ENCODE data around the gene SUFU.
"Not testable (repeated sequence)": the region's sequence is repeated elsewhere in the genome, so short reads cannot be mapped to it uniquely, and the experiment has no call there.

Gene SUFU

DNA sequence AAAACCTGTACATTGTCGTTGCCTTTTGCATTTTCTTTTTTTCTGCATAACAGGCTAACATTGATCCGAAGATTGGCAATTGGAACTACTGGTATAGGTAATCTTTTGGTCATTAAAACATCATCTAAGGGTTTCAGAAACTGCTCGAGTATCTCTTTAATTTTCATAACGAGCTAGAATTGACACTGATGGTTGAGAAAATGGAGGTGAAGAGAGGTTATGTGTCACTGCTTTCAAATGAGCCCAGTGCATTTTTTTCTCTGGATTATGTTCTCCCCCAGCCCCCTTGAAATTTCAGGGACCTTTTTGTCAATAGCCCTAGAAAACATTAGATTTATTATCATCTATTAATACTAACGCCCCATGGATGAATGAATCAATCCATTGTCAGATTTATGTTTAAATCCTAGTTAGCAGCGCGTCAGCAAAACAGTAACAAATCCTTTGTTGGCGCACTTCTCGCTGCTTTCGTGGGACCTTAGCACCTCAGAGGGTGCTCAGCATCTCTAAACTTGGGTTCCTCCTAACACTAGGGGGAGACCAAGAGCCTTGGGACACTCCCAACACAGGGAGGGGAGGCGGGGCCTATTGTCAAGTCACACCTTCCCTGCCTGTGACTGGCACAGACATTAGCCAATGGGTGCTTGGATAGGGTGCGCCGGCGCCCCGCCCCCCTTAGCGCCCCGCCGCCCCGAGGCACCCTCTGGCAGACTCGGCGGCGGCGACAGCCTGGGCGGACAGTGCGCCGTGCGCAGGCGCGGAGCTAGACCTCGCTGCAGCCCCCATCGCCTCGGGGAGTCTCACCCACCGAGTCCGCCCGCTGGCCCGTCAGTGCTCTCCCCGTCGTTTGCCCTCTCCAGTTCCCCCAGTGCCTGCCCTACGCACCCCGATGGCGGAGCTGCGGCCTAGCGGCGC is at the start of gene SUFU:
TSS of gene SUFU (plus strand) at position 709 of the 915 bp plus-strand sequence. CDS start at position 890, 181 bp downstream.
- DNase-seq, result peak; percentile 100

DNA sequence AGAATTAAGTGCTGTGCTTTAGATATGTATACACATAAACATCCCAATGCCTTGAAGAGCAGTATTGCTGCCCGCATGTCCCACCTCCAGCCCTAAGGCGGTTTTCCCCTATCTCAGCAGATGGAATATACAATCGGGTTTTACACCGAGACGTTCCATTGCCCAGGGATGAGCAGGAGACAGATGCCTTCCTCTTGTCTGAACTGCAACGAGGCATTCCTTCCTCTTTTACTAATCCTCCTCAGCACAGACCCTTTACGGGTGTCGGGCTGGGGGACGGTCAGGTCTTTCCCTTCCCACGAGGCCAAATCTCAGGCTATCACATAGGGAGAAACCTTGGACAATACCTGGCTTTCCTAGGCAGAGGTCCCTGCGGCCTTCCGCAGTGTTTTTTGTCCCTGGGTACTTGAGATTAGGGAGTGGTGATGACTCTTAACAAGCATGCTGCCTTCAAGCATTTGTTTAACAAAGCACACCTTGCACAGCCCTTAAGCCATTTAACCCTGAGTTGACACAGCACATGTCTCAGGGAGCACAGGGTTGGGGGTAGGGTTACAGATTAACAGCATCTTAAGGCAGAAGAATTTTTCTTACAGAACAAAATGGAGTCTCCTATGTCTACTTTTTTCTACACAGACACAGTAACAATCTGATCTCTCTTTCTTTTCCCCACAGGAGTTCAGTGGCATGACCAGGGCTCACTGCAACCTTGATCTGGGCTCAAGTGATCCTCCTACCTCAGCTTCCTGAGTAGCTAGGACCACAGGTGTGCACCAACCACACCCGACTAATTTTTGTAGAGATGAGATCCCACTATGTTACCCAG is 48.9 kb upstream of the SUFU start:
- DNase-seq, result not testable (repeated sequence)

DNA sequence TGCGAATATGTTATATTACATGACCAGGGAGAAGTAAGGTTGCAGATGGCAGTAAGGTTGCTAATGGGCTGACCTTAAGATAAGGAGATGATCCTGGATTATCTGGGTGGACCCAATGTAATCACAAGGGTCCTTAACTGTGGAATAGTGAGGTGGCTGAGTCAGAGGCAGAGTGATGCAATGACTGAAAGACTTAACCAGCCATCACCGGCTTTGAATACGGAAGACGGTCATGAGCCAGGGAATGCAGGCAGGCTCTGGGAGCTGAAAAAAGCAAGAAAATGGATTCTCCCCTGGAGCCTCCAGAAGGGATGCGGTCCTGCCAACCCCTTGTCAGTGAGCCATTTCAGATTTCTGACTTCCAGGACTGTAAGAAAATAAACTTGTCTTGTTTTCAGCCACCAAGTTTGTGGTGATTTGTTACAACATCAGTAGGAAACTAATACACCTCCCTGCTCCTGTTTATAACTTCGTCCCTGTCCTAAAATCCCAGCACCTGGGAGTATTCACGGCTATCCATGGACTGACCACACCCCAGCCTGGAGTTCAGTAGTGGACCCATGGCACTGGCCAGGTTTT is 47.8 kb upstream of the SUFU start:
- DNase-seq, result no peak

DNA sequence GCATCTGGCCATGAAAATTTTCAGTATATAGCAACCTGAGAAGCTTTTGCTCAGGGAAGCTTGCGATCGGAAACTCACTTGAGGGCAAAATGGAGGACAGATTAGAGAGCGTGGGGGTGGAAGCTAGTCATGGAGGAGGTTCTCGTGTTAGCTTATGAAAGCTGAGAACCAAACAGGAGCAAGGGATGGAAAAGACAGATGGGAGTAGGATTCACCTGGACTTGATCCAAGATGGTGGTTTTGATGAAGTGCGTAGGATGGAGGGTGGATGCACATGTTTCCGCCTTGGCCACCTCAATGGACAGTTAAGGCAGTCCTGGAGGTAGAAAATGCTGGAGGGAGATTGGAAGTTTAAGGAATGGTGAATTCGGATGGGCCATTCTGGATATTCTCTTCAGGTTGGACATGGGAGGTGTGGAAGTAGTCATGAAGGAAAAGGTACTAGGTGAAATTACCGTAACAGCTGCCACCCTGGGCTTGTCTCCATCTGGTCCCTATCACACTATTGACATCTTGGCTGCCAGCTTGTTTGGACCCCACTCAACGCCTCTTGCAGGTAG is 46.1 kb upstream of the SUFU start:
- no peak for DNase-seq

DNA sequence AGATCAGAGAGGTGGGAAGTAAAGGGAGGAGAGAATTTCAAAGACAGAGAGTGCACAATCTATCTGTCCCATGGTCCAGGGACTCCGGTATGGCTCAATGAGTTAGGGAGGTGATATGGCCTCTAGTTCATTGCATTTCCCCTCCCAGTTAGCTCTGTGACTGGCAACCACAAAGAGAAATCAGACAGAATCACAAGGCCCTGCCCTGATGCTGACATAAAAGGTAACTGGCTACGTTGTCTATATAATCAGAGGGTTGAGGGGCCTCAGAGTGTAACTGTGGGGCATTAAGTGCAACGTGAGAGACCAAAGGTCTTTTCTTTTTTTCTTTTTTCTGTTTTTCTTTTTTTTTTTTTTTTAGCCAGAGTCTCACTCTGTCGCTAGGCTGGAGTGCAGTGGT is 45.1 kb upstream of the SUFU start:
- DNase-seq, result no peak

DNA sequence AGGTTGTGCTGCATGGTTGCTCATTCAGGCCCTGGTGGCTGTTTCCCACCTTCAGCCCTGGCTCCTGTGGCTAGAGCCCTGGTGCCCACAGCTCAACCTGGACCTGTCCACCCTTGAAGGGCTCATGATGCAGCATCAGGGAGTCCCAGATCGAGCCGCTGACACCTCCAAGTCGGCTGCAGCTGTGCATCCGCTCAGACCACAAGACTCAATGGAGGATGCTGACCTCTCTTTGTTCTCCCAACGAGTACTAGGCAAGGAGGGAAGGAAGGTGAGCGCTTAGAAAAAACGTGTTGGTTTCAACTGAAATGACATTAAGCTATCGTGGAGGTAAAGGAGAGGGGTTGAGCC is 43.0 kb upstream of the SUFU start:
- no peak for DNase-seq

DNA sequence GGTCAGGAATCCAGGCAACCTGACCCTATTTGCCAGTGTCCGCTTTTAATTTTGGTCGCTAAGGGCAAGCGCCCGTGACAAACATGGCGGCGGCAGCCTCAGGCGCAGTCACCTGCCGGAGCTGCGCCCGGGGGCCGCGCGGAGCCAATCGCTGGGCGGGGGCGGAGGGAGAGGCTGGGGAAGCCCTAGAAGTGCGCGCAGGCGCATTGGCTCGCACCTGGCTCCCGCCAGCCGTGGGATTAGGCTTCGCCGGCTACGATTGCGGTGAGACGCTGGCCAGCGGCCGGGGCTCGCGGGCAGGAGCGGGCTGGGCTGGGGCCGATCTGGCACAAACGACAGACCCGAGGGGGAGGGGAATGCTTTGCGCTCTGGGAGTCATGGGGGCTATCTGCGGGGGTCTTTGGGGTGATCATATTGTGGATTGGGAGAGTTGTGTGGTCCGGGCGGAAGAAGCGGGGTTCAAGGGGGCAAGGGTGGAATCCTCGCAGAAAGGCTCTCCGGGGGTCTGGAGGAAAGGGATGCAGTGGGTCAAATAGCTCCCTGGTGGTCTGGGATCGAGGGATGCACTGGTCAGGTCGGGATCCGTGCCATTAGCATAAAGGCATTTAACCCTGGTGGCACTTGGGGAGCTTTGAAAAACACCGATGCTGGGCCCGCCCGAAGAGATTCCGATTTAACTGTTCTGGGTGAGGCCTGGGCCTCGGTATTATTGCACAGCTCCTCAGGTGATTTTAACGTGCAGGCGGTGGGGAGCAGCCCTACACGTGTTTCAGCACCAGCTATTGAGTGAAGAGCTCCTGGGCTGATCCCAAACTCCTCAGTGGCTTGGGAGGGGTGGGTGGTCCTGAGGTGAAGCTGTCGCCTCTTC is 42.4 kb upstream of the SUFU start:
- DNase-seq, result peak; percentile 97

DNA sequence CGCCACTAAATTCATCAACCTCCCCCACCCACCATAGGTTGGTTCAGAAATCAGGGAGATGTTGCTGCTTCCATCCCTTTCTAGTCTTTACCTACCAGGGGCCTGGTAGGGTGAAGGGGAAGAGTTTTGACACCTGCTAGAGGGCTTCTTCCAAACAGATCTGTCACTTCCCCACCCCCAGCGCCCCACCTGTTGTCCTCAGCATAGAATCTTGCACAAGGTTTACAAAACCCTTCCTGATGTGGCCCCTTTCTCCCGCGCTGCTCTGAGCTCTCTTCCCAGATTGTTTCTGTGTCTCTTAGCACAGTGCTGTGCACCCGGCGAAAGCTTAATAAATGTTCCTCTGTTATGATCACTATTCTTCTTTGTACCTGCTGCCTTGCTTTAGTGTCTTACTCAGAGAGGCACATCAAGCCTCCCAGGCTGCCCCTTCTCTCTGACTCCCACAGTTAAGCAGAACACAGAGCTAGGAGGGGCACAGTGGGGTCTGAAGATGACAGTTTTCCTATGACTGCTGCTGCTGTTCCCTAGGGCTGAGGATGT is 41.2 kb upstream of the SUFU start:
- DNase-seq, result no peak

DNA sequence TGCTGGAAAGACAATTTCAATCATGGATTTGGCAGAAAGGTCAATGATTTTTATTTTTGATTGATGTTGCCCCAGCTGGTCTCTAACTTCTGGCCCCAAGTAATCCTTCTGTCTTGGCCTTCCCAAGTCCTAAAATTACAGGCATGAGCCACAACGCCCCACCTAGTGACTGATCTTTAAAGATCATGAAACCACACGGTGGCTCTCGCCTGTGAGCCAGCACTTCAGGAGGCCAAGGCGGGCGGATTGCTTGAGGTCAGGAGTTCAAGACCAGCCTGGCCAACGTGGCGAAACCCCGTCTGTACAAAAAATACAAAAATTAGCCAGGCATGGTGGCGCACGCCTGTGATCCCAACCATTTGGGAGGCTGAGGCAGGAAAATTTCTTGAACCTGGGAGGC is 39.8 kb upstream of the SUFU start:
- DNase-seq, result no peak

DNA sequence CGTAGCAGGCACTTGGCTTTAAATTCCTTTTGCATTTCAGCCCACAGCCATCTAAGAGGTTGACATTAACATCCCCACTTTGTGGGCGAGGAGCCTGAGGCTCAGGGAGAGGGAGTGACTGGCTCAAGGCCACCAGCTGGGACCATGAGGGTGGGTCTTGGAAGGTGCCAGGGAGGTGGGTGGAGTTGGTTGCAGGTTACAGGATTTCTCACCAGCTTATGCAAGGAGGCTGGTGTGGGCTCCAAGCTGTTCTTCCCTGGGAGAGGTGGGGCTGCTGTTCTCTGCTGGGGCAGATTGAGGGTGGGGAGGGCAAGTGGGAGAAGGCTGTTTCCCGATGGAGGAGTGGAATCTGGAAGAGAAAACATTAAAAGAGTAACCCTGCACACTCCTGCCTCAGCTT is 38.3 kb upstream of the SUFU start:
- DNase-seq, result no peak

DNA sequence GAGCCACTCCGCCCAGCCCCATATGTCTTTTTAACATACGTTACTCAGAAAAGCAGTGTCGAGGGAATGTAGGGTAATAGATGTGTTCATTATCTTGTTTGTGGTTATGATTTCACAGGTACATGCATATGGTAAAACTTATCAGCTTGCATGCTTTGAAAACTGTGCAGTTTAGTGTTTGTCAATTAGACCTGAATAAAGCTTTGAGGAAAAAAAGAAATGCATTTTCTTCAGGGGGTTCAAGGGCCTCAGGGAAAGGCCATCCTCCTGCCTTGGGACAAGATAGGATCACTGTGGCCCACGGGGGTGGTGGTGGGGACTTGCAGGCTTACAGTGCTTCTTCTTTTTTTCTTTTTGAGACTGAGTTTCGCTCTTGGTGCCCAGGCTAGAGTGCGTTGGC is 36.5 kb upstream of the SUFU start:
- no peak for DNase-seq

DNA sequence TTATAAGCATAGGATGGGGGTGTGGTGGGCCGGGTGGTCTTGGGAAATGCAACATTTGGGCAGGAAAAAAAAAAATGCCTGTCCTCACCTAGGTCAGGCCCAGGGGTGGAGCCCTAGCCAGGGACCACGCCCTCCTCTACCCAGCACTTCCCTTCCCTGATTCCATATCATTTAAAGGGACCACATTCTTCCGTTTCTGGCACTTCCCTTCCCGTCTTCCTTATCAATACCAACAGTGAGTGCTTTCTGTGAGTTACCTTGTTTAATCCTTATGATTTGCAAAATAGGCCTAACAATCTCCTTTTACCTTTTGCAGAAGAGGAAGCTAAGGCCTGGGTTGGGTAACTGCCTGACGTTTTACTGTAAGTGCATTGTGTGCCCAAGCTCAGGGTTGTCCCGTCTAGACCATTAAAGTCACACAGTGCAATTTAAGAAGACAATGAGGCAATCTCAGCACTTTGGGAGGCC is 35.8 kb upstream of the SUFU start:
- peak; percentile 67 for DNase-seq

DNA sequence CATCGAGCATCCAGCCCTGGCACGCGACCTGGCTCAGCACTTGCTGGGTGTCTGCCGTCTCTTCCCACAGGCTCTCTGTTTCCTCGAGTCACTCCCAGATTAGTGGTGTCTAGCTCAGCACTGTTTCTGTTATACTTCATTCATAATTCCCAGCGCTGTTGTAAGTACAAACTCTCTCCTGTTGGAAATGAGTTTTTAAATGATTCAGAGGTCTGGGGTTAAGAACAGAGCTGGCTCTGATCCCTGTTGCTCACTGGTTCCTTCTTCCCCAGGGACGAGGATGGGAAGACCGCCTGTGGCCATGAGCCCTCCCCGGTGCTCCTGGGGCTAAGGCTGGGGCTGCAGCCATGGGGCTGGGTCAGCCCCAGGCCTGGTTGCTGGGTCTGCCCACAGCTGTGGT is 35.1 kb upstream of the SUFU start:
- DNase-seq, result no peak

DNA sequence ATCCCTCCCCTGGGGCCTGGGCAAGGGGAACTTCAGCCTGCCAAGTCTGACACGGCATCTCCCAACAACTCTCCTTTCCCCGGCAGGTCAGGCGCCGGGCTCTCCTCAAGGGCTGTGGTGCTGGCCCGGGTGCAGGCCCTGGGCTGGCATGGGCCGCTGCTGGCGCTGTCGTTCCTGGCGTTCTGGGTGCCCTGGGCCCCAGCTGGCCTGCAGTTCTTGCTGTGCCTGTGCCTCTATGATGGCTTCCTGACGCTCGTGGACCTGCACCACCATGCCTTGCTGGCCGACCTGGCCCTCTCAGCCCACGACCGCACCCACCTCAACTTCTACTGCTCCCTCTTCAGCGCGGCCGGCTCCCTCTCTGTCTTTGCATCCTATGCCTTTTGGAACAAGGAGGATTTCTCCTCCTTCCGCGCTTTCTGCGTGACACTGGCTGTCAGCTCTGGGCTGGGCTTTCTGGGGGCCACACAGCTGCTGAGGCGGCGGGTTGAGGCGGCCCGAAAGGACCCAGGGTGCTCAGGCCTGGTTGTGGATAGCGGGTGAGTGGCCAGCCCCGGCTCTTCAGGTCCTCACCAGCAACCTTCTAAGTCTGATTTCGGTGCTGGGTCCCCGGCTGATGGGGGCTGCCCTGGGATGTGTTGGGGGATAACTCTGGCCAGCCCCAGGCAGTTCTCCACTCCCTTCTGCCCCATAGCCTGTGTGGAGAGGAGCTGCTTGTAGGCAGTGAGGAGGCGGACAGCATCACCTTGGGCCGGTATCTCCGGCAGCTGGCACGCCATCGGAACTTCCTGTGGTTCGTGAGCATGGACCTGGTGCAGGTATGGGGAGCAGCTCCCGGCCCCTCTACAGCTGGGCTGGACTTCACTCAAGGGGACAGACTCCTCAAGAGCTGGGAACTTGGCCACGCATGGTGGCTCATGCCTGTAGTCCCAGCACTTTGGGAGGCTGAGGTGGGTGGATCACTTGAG is 32.9 kb upstream of the SUFU start:
- no peak for DNase-seq

DNA sequence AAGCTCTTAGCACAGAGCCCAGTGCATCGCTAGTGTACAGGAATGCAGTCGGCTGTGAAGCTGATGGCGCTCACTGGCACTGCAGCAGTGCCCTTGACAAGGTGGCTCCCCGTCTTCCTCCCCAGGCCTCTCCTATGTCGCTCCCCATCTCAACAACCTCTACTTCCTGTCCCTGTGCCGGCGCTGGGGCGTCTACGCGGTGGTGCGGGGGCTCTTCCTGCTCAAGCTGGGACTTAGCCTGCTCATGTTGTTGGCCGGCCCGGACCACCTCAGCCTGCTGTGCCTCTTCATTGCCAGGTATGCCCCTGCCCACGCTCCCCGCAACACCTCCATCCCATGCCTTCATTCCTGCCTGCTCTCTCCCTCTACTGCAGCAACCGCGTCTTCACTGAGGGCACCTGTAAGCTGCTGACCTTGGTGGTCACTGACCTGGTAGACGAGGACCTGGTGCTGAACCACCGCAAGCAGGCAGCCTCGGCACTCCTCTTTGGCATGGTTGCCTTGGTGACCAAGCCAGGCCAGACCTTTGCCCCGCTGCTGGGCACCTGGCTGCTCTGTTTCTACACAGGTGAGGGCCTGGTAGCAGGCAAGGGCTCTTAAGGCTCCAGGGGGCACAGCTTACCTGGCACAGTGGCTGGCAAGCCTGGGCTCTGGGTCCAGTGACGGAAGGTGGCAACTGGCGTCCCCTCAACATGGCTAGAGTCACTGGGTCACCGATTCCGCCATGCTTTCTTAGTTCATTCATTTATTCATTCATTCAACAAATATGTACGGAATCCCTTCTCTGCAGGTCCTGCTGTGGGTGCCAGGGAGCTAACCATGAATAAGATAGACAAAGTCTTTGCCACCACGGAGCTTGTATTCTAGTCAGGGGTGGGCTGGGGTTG is 30.1 kb upstream of the SUFU start:
- DNase-seq, result no peak

DNA sequence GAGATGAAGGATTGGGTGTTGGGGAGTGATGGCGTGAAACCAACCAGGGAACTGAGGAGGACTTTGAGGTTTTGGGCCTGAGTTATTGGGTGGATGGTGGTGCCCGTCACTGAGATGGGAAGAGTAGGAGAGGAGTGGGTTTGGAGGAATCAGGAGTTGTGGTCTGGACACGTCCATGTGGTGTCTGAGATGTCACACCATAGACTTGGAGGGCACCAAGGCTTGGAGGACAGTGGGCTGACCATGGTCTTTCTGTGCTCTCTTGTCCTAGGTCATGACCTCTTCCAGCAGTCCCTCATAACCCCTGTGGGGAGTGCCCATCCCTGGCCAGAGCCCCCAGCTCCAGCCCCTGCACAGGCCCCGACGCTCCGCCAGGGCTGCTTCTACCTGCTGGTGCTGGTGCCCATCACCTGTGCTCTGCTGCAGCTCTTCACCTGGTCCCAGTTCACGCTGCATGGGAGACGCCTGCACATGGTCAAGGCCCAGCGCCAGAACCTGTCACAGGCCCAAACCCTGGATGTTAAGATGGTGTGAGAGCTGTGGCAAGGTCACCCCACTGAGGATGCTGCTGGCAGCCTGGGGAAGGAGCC is 28.2 kb upstream of the SUFU start:
- DNase-seq, result no peak

DNA sequence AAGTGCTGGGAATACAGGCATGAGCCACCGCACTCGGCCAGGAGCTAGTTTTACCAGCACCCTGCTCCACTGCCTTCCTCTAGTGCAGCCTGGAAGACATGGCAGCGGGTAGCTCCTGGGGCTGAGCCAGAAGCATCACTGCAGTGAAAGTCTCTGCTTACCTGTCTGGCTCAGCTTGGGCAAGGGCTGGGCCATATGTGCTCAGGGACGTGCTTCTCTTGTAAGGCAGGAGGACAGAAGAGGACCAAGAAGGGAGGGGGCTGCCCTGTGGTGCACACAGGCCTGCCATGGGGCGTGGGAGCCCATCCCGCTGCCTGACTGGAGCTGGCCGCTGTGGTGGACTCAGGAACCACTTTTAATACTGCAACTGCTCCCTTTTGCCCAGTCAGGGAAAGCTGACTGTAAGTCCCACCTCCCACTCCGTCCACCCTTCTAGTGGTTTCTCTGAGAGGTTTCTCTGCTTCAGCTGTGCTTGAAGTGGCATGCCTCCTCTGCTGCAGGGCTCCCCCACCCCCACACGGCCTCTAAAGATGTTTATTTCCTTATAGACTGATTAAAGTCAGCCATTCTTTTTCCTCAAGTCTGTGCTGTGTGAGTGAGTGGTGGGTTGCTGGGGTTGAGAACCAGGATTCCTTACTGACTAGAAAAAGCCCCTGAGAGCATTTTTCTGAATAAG is 27.2 kb upstream of the SUFU start:
- no peak for DNase-seq

DNA sequence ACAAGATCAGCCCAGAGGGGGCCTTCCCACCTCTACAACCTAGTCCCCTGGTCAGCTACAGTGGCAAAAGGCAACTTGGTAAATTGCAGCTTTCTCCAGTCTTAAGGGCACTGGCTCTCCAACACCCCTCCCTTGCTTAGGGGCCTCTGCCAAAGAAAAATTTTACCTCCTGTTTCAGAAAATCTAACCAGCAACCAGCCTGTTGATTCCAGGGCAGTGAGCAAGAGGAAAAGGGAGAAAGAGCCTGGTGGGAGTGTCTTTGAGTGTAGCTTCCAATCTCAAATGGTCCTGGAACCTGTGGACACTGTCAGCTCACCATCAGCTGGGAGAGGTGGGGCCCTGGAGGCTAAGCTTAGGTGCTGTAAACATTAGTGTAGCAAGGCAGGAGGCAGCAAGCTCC is 24.1 kb upstream of the SUFU start:
- no peak for DNase-seq

DNA sequence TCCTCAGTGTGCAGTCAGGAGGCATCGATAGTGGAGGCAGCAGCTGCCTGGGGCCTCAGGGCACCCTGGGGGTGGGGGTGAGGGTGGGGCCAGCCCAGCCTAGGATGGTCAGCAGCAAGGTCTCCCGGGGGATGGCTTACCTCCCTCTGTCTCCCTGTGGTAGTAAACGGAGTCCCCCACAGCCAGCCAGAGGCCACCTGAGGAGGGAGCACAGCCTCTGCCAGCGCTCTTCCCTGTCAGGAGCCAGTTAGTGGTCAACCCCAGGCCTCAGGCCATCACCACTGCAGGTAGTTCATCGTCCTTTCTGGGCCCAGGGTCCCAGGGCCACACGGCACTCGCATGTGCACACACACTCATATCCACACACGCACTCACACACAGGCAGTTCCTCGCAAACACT is 23.4 kb upstream of the SUFU start:
- DNase-seq, result no peak
